ENCODE data around the gene CDC20B. TPM values are rescaled to one million over a fixed set of nuclear protein-coding genes. Genes with fewer than 3 reads are reported as not detected.
A peak's percentile ranks its signal among the peaks of the same experiment; 100 is the strongest.

The CDC20B gene
- total and polyA plus RNA-seq, 8 donors, result not detected

GRCh38 chr5:55188656-55189540, 15.9 kb upstream of the CDC20B start:
- no peak for FAIRE-seq
- Histone ChIP-seq H3K27me3 (no peaks in the 10 kb centered on the region), H3K4me3 (no peak overlapping the region), H3K36me3 (no peaks in the 10 kb centered on the region), H3K9me3 (no peaks in the 10 kb centered on the region), H3K27ac (no peak overlapping the region), H3K4me1 (peaks cover 0 to 12% (median 10%) of the 10 kb centered on the region in 3 donors)
- intact Hi-C loops (cut with DNase I), result loop anchor here in 1 of 3 donors (10.0 kb wide), 1 partner anchor 126 kb away; no protein-coding TSS in a partner anchor
- ATAC-seq, result peak; percentile 71 to 81 (median 76)
- TF ChIP-seq CTCF (IDR thresholded peaks at IDR 0.05), result no peak
- no peak for DNase-seq
- WGBS, 2 donors, result 27 to 30% methylated on average over 6 of the region's 6 CpGs

GRCh38 chr5:55187370-55187769, 14.4 kb upstream of the CDC20B start:
- ATAC-seq (peak; percentile 84 to 94 (median 86)), DNase-seq (no peak), FAIRE-seq (no peak)
- WGBS, 2 donors, result 31 to 34% methylated on average over 4 of the region's 4 CpGs
- peaks cover 0 to 12% (median 10%) of the 10 kb centered on the region in 3 donors for H3K4me1 ChIP-seq
- intact Hi-C loops (cut with DNase I), result loop anchor here in 1 of 3 donors (10.0 kb wide), 1 partner anchor 127 kb away; no protein-coding TSS in a partner anchor
- H3K27me3 ChIP-seq, result no peaks in the 10 kb centered on the region
- peak in 3 of 4 donors; percentile 10 to 30 (median 20) for TF ChIP-seq CTCF (IDR thresholded peaks at IDR 0.05)
- H3K36me3 ChIP-seq, result no peaks in the 10 kb centered on the region
- no peak overlapping the region for H3K4me3 ChIP-seq
- H3K27ac ChIP-seq, result no peak overlapping the region
- H3K9me3 ChIP-seq, result no peaks in the 10 kb centered on the region

- H3K4me3 ChIP-seq, result no peak overlapping the region
- peaks cover 0 to 12% (median 6%) of the 10 kb centered on the region in 3 donors for H3K4me1 ChIP-seq
- TF ChIP-seq CTCF (IDR thresholded peaks at IDR 0.05), result no peak
- no peak for ATAC-seq
- FAIRE-seq, result no peak
- 63 to 74% methylated on average over 1 of the region's 1 CpG for WGBS, 2 donors
- H3K36me3 ChIP-seq, result no peaks in the 10 kb centered on the region
- DNase-seq, result no peak
- intact Hi-C loops (cut with DNase I), result loop anchor here in 1 of 3 donors (10.0 kb wide), 1 partner anchor 135 kb away; no protein-coding TSS in a partner anchor
- peaks cover 0 to 3% (median 0%) of the 10 kb centered on the region in 4 donors for H3K27me3 ChIP-seq
- H3K27ac ChIP-seq, result no peak overlapping the region
- no peaks in the 10 kb centered on the region for H3K9me3 ChIP-seq
Observed at GRCh38 chr5:55180016-55180415, 7.0 kb upstream of the CDC20B start.

GRCh38 chr5:55177078-55177477, 4.1 kb upstream of the CDC20B start:
- Histone ChIP-seq H3K4me1 (peaks cover 0 to 28% (median 18%) of the 10 kb centered on the region in 3 donors), H3K27me3 (peaks cover 0 to 5% (median 0%) of the 10 kb centered on the region in 4 donors), H3K4me3 (no peak overlapping the region), H3K36me3 (no peaks in the 10 kb centered on the region), H3K27ac (no peak overlapping the region), H3K9me3 (no peaks in the 10 kb centered on the region)
- no peak for FAIRE-seq
- intact Hi-C loops (cut with DNase I), result loop anchor here in 2 of 3 donors (5.0 to 10.0 kb wide), 2 partner anchors 48 to 55 kb away; partner anchors contain the start of genes CCNO (in 1 of the 2) and MCIDAS (in 1 of the 2)
- WGBS, 2 donors, result 13 to 16% methylated on average over 2 of the region's 2 CpGs
- no peak for TF ChIP-seq CTCF (IDR thresholded peaks at IDR 0.05)
- DNase-seq, result no peak
- no peak for ATAC-seq

All from pancreas (tissue), 10 donors.